GM19240 (cell line): Measurements from ENCODE around the gene LRIT3.

Experiments
- DNase-seq: peaks from one replicate; pipeline ENCODE4 v3.0.0; 2011; ENCODE audit warnings: low spot score; ENCODE audit not compliant: insufficient read length

Gene LRIT3

GRCh38 chr4:109908731-109909130 is 60.8 kb downstream of the LRIT3 start:
- DNase-seq = no peak

DNA sequence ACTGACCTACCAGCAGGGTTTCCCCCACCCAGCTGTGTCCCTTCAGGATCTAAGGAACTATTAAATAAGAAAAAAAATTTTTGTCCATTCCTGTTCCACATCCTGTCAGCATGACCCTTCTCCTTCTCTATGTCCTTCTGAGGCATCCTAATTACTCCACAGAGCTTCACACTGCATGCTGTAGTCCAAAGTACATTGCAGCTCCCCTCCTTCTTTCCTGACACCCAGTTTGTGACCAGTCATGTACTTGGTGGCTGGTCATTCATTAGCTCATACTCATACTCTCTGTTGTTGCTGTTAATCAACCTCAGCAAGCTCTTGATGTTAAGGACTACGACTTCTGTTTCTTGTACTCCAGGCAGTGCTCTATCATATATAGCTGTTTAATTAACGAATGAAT is 62.3 kb downstream of the LRIT3 start:
- DNase-seq = no peak

GRCh38 chr4:109912706-109913595 is 65.0 kb downstream of the LRIT3 start, which contains the start of gene EGF:
Gene EGF (plus strand): TSS chr4:109912883. CDS start chr4:109913336, 453 bp downstream.
- no peak for DNase-seq

- no peak for DNase-seq
Measured at GRCh38 chr4:109913596-109914241, 65.8 kb downstream of the LRIT3 start.

- no peak for DNase-seq
Measured at GRCh38 chr4:109914322-109914721, 66.4 kb downstream of the LRIT3 start.

DNA sequence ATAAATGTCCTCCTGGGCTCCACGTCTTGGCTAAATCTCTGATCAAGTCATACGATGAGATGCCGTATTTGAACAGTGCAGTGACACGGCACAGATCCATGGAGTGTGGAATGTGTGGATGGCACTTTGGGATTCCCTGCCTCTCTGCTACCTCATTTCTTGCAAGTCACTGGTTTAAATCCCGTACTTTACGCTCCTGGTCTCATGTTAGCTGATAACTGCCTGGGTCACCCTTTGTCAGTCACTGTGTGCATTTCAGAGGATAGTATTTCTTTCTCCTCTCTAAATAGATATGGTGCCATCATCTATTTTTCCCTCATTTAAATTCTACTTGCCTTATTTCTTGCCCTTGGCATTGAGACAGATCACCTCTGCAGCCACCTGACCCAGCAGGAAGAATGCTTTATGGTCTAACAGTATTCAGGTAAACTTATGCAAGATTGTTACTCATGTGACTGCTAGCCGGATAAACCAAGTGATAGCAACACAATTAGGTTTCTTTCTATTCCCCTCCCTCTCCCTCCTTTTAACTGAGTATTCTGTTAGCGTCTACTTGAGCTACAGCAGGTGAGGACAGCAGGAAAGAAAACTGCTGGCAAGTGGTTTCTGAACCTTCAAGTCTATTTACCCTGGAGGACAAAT is 67.6 kb downstream of the LRIT3 start:
- DNase-seq = no peak

GRCh38 chr4:109916027-109916409 is 68.1 kb downstream of the LRIT3 start:
- DNase-seq = no peak

- DNase-seq = no peak
Measured at GRCh38 chr4:109921384-109921808, 73.5 kb downstream of the LRIT3 start.
